A549 treated with ZK216348 at 1 μM for 4 hours (cell line): ENCODE measurements around the gene ZNF80. TPM values are rescaled to one million over a fixed set of nuclear protein-coding genes. Genes with fewer than 3 reads are reported as not detected.

ENCODE experiments used
- total RNA-seq: library from RNA; stranded (reverse); fragments of 200-300 nt; extraction: Qiagen RNA extraction; gene quantifications from 5 replicates; pipeline ENCODE4 v1.2.3, GENCODE V29; 2022; ENCODE audit warnings: low read depth

The ZNF80 gene
- total RNA-seq = not detected in 5 replicates

GRCh38 chr3:114237478-114237877 is at the start of gene ZNF80:
TSS of gene ZNF80 (minus strand) at chr3:114237578. CDS start at chr3:114237074, 504 bp downstream.

Other genes with a start within 250 kb of the ZNF80 start
- 1.4 to 3.7 TPM (median 1.9 TPM) in 5 replicates for gene CCDC191, start 181.1 kb downstream of the ZNF80 start, total RNA-seq
- gene QTRT2, start 180.8 kb downstream of the ZNF80 start, total RNA-seq = 20.4 to 33.0 TPM (median 22.2 TPM) in 5 replicates
- gene DRD3, start 58.5 kb downstream of the ZNF80 start, total RNA-seq = not detected in 5 replicates
- not detected in 5 replicates for gene TIGIT, start 56.5 kb upstream of the ZNF80 start, total RNA-seq